Suprapubic skin (tissue), 2 donors: ENCODE measurements around the gene MED17.

Experiments used
- EP300 ChIP-seq: sonication (generic); formaldehyde crosslinking; IDR thresholded peaks from one replicate; pipeline ENCODE4 v1.6.1; 2017; ENCODE audit warnings: antibody characterized with exemption
- POLR2A ChIP-seq, 2 donors: fragments of 450-650 bp; IDR thresholded peaks; one replicate each; pipeline ENCODE4 v1.6.1; 2017; ENCODE audit warnings: antibody characterized with exemption in 2 of 2, mild to moderate bottlenecking in 2 of 2, moderate library complexity in 2 of 2

- no peak for TF ChIP-seq POLR2A (IDR thresholded peaks at IDR 0.05)
- TF ChIP-seq EP300: no peak
Observed at GRCh38 chr11:93775289-93775688, 8.8 kb upstream of the MED17 start.
